Stomach smooth muscle (tissue), 2 donors: Measurements from ENCODE around the gene SRSF3.
"Not testable (repeated sequence)": the region's sequence is repeated elsewhere in the genome, so short reads cannot be mapped to it uniquely, and the experiment has no call there.

Experiments
- H3K27ac ChIP-seq: one replicate; pipeline ENCODE4 v1.7.0; 2013; ENCODE audit warnings: mild to moderate bottlenecking, low read length, inconsistent platforms
- H3K27me3 ChIP-seq, 2 donors: one replicate each; pipeline ENCODE4 v1.7.0; 2013; ENCODE audit warnings: low read length in 2 of 2; ENCODE audit not compliant: insufficient read depth in 2 of 2, control insufficient read depth in 1 of 2
- H3K36me3 ChIP-seq, 2 donors: one replicate each; pipeline ENCODE4 v1.7.0; 2013; ENCODE audit warnings: low read length in 2 of 2; ENCODE audit not compliant: control insufficient read depth in 2 of 2, insufficient read depth in 2 of 2
- H3K4me1 ChIP-seq: one replicate; pipeline ENCODE4 v1.7.0; 2013; ENCODE audit warnings: low read length; ENCODE audit not compliant: control insufficient read depth, insufficient read depth
- H3K4me3 ChIP-seq, 2 donors: one replicate each; pipeline ENCODE4 v1.7.0; 2013; ENCODE audit warnings: low read length in 2 of 2
- H3K9ac ChIP-seq, 2 donors: one replicate each; pipeline ENCODE4 v1.7.0; 2013; ENCODE audit warnings: low read length in 2 of 2, mild to moderate bottlenecking in 1 of 2
- H3K9me3 ChIP-seq, 2 donors: one replicate each; pipeline ENCODE4 v1.7.0; 2013; ENCODE audit warnings: low read length in 2 of 2; ENCODE audit not compliant: control insufficient read depth in 2 of 2
- donor health status: healthy.
- donor health status: Pancreatic carcinoma.

The SRSF3 gene

GRCh38 chr6:36651659-36652379 is 57.7 kb downstream of the SRSF3 start:
- no peak overlapping the region for H3K4me3 ChIP-seq
- H3K27me3 ChIP-seq: peaks cover 0 to 3% of the 10 kb centered on the region in 2 donors
- no peak overlapping the region for H3K9ac ChIP-seq
- H3K9me3 ChIP-seq: no peaks in the 10 kb centered on the region
- H3K4me1 ChIP-seq: no peaks in the 10 kb centered on the region
- H3K36me3 ChIP-seq: no peaks in the 10 kb centered on the region
- H3K27ac ChIP-seq: no peak overlapping the region

GRCh38 chr6:36654469-36654868 is 60.3 kb downstream of the SRSF3 start:
- H3K27me3 ChIP-seq, H3K4me1 ChIP-seq, H3K27ac ChIP-seq, H3K4me3 ChIP-seq, H3K9me3 ChIP-seq, H3K36me3 ChIP-seq, H3K9ac ChIP-seq: not testable (repeated sequence)
